ENCODE measurements around the gene CFD. TPM values are rescaled to one million over a fixed set of nuclear protein-coding genes. Genes with fewer than 3 reads are reported as not detected.
"Not testable (repeated sequence)": the region's sequence is repeated elsewhere in the genome, so short reads cannot be mapped to it uniquely, and the experiment has no call there.

CFD gene
- total RNA-seq, 2 experiments from 2014 or later: 4.4 to 5.5 TPM

DNA sequence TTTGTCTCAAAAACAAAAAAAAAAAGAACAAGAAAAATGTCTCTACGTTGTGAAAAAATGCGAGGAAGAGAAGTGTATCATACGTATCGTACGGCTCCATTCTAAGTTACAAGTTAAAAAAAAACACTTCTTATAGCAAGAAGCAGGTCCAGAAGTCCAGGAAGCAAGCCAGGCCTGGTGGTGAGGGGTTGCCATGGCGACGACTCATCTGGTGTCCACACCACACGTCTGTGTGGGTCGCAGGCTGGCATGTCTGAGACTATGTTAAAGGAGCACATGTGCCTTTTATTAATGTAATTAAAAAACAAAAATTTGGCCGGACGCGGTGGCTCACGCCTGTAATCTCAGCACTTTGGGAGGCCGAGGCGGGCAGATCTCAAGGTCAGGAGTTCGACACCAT is 27.6 kb downstream of the CFD start:
- Mint-ChIP-seq H3K27ac (no peak overlapping the region), H3K9me3 (no peaks in the 10 kb centered on the region), H3K27me3 (no peaks in the 10 kb centered on the region), H3K4me3 (no peak overlapping the region), H3K4me1 (peaks cover 4% of the 10 kb centered on the region), H3K36me3 (peaks cover 6% of the 10 kb centered on the region)
- POLR2A ChIA-PET: no interaction called here
- ATAC-seq (ENCODE audit: low read depth): no peak
- DNase-seq: no peak

DNA sequence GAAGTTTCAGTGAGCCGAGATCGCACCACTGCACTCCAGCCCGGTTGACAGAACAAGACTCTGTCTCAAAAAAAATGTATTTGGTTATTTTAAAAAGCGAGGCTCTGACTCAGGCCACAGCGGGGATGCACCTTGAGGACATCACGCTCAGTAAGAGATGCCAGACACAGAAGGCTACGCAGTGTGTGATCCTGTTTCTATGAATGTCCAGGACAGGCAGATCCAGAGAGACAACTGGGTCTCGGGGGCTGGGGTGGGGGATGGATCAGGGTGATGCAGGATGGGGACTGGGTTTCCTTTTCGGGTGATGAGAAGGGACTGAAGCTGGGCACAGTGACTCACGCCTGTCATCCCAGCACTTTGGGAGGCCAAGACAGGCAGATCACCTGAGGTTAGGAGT is 28.1 kb downstream of the CFD start:
- Mint-ChIP-seq H3K27ac (peak overlapping the region; percentile 82), H3K4me1 (peaks cover 5% of the 10 kb centered on the region), H3K36me3 (peaks cover 6% of the 10 kb centered on the region), H3K9me3 (no peaks in the 10 kb centered on the region), H3K27me3 (no peaks in the 10 kb centered on the region), H3K4me3 (no peak overlapping the region)
- POLR2A ChIA-PET: no interaction called here
- ATAC-seq (ENCODE audit: low read depth): no peak
- DNase-seq: no peak

DNA sequence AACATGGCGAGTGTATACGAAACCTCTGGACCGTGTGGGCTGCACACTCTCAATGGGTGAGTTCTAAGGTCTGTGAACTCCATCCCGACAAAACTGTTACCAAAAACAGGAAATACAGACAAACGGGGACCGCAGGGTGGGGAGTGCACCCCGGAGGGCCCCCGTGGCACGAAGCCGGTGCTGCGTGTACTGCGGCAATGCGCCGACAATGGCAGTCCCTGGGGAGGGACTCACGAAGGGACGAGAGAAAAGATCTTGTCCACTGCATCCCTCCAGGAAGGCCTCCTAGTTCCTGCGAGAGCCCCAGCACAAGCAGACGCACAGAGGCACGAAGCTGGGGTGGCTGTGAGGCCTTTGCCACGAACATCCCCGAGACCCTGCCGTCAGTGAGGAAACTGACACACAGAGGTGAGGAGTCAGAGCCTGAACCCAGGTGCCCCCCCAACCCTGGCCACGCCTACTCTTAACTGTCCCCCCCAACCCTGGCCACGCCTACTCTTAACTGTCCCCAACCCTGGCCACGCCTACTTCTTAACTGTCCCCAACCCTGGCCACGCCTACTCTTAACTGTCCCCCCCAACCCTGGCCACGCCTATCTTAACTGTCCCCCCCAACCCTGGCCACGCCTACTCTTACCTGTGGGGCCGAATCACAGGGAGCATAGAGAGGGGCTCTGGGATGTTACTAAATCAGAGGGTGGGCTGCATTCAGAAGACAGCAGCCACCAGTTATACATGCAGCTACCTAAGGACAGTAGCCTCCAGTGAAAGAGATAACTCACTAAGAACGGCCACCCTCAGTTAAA is 29.3 kb downstream of the CFD start:
- peak overlapping the region; percentile 61 for H3K4me3 Mint-ChIP-seq
- H3K9me3 Mint-ChIP-seq: no peaks in the 10 kb centered on the region
- DNase-seq (peak; percentile 55), ATAC-seq (ENCODE audit: low read depth) (peak; percentile 37)
- H3K27me3 Mint-ChIP-seq: no peaks in the 10 kb centered on the region
- POLR2A ChIA-PET: interaction anchor here (1.1 to 1.2 kb wide), 2 partner anchors 18 to 21 kb away, joined by 4 read pairs; no protein-coding TSS in a partner anchor
- peaks cover 4% of the 10 kb centered on the region for H3K36me3 Mint-ChIP-seq
- peak overlapping the region; percentile 82 for H3K27ac Mint-ChIP-seq
- peaks cover 13% of the 10 kb centered on the region for H3K4me1 Mint-ChIP-seq

DNA sequence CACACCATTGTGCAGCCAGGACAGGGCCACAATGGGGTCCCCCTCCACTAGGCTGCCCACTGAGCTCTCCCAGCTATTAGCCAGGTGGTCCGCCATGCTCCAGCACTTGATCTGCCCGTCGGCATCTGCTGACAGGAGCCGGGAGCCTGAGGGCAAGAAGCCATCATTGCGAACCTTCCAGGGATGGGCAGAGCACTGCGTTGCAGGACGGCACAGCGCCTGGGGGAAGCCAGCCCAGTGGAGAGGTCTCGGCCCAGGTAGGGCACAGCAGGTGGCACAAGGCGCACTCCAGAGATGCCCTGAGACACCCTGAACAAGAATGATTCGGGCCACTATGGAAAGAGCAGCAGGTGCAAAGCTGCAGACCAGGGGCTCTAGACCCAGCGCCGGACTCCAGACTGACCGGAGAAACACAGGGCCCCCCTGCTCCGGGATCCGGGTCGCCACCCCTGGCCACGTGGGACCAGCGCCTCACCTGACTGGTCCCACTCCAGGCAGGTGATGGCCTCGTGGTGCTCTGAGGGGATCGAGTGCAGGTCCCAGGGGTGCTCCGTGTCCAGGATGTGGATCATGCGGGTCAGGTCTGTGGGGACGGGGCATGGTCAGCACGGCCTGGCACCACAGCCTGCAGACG is 30.3 kb downstream of the CFD start:
- no peak for DNase-seq
- no peak for ATAC-seq (ENCODE audit: low read depth)
- Mint-ChIP-seq H3K36me3 (peaks cover 4% of the 10 kb centered on the region), H3K27me3 (no peaks in the 10 kb centered on the region), H3K4me1 (peaks cover 15% of the 10 kb centered on the region), H3K4me3 (no peak overlapping the region), H3K9me3 (no peaks in the 10 kb centered on the region), H3K27ac (no peak overlapping the region)
- POLR2A ChIA-PET: no interaction called here

DNA sequence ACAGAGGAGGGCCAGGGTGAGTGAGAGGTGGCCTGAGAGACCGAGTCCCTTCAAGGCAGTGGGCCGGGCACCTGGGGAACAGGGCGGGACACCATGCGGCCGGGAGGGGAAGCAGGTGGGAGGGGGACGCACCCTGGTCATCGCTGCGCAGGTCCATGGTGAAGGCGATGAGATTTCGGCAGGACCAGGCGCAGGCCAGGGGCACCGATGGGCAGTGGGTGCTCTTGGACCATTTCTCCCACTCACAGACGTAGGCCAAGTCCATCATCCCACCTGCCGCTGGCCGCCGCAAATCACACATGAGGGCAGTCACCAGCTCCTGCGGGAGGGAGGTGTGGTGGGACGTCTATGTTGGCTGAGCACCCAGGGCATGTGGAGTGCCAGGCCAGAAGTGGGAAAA is 31.4 kb downstream of the CFD start:
- DNase-seq (no peak), ATAC-seq (ENCODE audit: low read depth) (no peak)
- Mint-ChIP-seq H3K4me3 (peak overlapping the region; percentile 63), H3K27me3 (no peaks in the 10 kb centered on the region), H3K4me1 (peaks cover 15% of the 10 kb centered on the region), H3K36me3 (peaks cover 2% of the 10 kb centered on the region), H3K9me3 (no peaks in the 10 kb centered on the region), H3K27ac (peak overlapping the region; percentile 63)
- POLR2A ChIA-PET: interaction anchor here (3.1 kb wide), 1 partner anchor 17 kb away, joined by 57 read pairs; no protein-coding TSS in a partner anchor

DNA sequence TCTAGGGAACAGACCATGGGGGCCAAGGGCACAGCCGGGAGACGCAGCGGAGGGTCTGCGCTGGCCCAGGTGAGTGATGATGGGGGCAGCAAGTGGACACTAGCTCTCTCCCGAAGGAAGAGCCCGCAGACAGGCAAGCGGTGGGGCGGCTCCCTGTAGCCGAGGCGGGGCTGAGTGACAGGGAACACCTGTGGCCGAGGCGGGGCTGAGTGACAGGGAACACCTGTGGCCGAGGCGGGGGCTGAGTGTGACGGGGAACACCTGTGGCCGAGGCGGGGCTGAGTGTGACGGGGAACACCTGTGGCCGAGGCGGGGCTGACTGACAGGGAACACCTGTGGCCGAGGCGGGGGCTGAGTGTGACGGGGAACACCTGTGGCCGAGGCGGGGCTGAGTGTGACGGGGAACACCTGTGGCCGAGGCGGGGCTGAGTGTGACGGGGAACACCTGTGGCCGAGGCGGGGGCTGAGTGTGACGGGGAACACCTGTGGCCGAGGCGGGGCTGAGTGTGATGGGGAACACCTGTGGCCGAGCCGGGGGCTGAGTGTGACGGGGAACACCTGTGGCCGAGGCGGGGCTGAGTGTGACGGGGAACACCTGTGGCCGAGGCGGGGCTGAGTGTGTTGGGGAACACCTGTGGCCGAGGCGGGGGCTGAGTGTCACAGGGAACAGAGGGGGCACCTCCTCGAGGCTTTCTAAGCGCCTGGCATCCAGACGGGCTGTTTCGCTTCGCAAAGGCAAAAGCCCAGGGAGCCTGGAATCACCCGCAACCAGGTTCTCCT is 32.1 kb downstream of the CFD start:
- DNase-seq; ATAC-seq (ENCODE audit: low read depth); H3K36me3 Mint-ChIP-seq; H3K27me3 Mint-ChIP-seq; H3K9me3 Mint-ChIP-seq: not testable (repeated sequence)
- Mint-ChIP-seq H3K4me1 (peaks cover 15% of the 10 kb centered on the region), H3K27ac (peak overlapping the region; percentile 88), H3K4me3 (peak overlapping the region; percentile 88)
- POLR2A ChIA-PET: interaction anchor here (1.5 to 3.1 kb wide), 3 partner anchors 17 to 19 kb away, joined by 6 to 57 read pairs (median 11); no protein-coding TSS in a partner anchor

DNA sequence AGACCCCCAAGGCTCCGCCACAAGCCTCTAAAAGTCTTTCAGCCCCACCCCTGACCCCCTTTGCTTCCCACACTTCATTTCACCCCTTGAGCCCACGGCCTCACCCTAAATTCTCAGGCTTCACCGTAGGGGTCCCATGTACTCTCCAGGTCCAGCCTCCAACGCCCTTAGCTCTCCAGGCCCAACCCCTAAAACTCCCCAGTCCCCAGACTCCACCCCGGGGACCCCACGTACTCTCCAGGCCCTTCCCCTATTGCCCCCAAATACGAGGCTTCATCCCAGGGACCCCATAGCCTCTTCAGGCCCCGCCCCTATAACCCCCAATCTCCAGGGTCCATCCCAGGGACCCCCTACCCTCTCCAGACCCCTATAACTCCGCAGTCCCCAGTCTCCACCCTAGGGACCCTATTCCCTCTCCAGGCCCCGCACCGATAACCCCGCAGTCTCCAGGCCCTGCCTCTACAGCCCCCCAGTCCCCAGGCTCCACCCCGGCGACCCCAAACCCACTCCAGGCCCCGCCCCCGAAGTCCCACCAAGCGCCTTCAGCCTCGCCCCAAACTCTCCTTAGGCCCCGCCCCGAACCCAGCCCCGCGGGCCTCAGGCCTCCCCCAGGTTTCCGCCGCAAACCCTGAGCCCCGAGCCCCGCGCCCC is 32.9 kb downstream of the CFD start:
- Mint-ChIP-seq H3K36me3 (peaks cover 4% of the 10 kb centered on the region), H3K4me1 (peaks cover 15% of the 10 kb centered on the region), H3K4me3 (peak overlapping the region; percentile 88), H3K27me3 (no peaks in the 10 kb centered on the region), H3K9me3 (no peaks in the 10 kb centered on the region), H3K27ac (peak overlapping the region; percentile 88)
- POLR2A ChIA-PET: interaction anchor here (0.6 to 3.1 kb wide), 15 partner anchors 9 to 381 kb away, joined by 3 to 57 read pairs (median 4); partner anchors contain the start of genes R3HDM4 and RNU6-2
- DNase-seq: no peak
- no peak for ATAC-seq (ENCODE audit: low read depth)

DNA sequence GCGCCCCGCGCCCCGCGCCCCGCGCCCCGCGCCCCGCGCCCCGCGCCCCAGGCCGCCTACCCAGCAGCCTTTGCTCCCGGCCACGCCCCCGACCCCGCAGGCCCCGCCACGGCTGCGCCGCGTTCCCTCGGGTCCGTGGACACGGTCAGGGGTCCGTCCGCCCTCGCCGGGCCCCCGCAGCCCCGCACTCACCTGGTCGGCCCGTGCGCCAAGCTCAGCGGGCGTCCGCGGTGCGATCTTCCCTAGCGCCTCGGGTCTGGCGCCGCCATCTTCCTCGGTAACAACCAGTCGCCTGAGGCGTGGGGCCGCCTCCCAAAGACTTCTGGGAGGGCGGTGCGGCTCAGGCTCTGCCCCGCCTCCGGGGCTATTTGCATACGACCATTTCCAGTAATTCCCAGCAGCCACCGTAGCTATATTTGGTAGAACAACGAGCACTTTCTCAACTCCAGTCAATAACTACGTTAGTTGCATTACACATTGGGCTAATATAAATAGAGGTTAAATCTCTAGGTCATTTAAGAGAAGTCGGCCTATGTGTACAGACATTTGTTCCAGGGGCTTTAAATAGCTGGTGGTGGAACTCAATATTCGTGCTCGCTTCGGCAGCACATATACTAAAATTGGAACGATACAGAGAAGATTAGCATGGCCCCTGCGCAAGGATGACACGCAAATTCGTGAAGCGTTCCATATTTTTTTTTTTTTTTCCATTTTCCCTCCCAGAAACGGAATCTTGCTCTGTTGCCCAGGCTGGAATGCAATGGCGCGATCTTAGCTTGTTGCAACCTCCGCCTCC is 33.6 kb downstream of the CFD start, which contains the start of the genes MED16 and RNU6-9:
Gene MED16, minus strand, starts transcription at position 294 of the 796 bp plus-strand sequence. CDS start 2,056 bp downstream, outside the sequence.
Gene RNU6-9, plus strand, starts transcription at position 591 of the 796 bp plus-strand sequence.
- no peaks in the 10 kb centered on the region for H3K9me3 Mint-ChIP-seq
- ATAC-seq (ENCODE audit: low read depth) (peak; percentile 86), DNase-seq (peak; percentile 90)
- H3K27me3 Mint-ChIP-seq: no peaks in the 10 kb centered on the region
- H3K4me3 Mint-ChIP-seq: peak within 1 kb of the TSS; percentile 89
- POLR2A ChIA-PET: interaction anchor here (0.6 to 3.1 kb wide), 22 partner anchors 9 to 949 kb away, joined by 3 to 57 read pairs (median 3); partner anchors contain the start of genes R3HDM4 and RNU6-2
- peak within 1 kb of the TSS; percentile 99 for H3K27ac Mint-ChIP-seq
- H3K36me3 Mint-ChIP-seq: peaks cover 4% of the 10 kb centered on the region
- peaks cover 15% of the 10 kb centered on the region for H3K4me1 Mint-ChIP-seq

DNA sequence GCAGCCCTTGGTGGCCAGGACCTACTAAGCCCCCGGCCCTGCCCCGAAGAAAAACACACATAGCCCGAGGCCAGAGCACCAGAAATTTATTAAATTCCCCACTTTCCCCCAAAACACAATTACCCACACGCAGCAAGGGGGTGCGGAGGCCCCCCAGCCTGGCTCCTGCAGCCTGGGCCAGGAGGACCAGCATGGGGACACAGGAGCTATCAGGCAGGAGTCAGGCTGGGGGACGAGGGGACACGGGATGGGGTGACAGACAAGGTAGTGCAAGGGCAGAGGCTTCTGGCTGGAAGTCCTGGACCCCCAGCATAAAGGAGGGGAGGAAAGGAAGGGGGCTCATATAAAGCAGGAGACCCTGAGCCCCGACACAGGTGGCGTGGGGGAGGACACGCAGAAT is 37.0 kb downstream of the CFD start:
- ATAC-seq (ENCODE audit: low read depth) (no peak), DNase-seq (no peak)
- Mint-ChIP-seq H3K36me3 (peaks cover 5% of the 10 kb centered on the region), H3K4me1 (peaks cover 11% of the 10 kb centered on the region), H3K27me3 (no peaks in the 10 kb centered on the region), H3K27ac (no peak overlapping the region), H3K4me3 (no peak overlapping the region), H3K9me3 (no peaks in the 10 kb centered on the region)
- POLR2A ChIA-PET: interaction anchor here (2.5 kb wide), 1 partner anchor 13 kb away, joined by 8 read pairs; no protein-coding TSS in a partner anchor

DNA sequence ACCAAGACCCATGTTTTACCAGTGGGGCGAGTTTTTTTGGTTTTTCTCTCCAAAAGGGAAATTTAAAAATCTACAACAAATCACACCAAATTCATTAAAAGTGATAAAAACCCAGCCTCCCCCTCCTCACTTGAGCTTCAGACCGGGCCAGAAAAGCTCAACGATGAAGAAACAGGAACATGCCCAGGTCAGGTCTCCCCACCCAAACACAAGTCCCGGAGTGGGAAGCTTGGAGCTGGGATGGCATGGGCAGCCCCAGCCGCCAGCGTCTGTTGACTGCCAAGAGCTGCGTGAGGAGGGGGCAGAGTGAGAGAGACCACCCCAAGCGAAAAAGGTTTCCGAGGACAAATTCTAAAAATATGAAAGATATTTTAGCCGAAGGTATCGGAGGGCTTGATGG is 37.5 kb downstream of the CFD start:
- ATAC-seq (ENCODE audit: low read depth) (no peak), DNase-seq (no peak)
- Mint-ChIP-seq H3K4me3 (no peak overlapping the region), H3K27ac (no peak overlapping the region), H3K36me3 (peaks cover 6% of the 10 kb centered on the region), H3K4me1 (peaks cover 11% of the 10 kb centered on the region), H3K9me3 (no peaks in the 10 kb centered on the region), H3K27me3 (no peaks in the 10 kb centered on the region)
- POLR2A ChIA-PET: interaction anchor here (2.5 kb wide), 1 partner anchor 12 kb away, joined by 8 read pairs; no protein-coding TSS in a partner anchor

DNA sequence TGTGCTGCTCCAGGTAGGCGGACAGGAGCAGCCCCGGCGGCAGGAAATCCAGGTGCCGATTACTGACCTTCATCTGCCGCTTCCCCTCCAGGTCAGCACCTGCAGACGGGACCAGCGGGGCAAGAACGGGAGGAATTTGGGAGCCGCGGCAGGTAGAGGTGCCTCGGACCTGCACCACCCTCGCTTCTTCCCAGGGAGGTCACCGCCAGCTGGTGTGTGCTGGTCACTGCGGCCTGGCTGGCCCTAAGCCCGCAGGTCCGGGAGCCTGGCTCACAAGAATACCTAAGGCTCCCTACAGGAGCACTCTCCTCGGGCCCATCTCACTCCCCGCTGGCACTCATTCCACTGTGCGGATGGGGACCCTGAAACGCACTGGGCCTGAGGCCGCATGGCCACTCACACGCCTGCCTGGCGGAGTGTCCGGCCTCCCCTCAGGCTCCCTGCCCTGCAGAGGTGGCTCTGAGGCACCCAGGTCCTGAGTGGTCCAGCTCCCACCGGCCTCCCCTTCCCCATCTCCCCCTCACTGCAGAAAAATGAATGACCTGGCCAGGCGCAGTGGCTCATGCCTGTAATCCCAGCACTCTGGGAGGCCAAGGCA is 38.1 kb downstream of the CFD start:
- POLR2A ChIA-PET: no interaction called here
- no peak overlapping the region for H3K27ac Mint-ChIP-seq
- DNase-seq: no peak

More for the DNA sequence above, 38.1 kb downstream of the CFD start:
- peaks cover 10% of the 10 kb centered on the region for H3K4me1 Mint-ChIP-seq
- no peak for ATAC-seq (ENCODE audit: low read depth)
- no peak overlapping the region for H3K4me3 Mint-ChIP-seq
- no peaks in the 10 kb centered on the region for H3K27me3 Mint-ChIP-seq
- H3K9me3 Mint-ChIP-seq: no peaks in the 10 kb centered on the region
- H3K36me3 Mint-ChIP-seq: peaks cover 6% of the 10 kb centered on the region
